ENCODE results near the gene DDX10. TPM values are rescaled to one million over a fixed set of nuclear protein-coding genes. Genes with fewer than 3 reads are reported as not detected.

The DDX10 gene
- total RNA-seq, 1 experiment from 2014 or later, result 72.2 TPM

- H3K4me1 ChIP-seq (ENCODE audit: insufficient read depth, low read length, poor library complexity, severe bottlenecking), result peaks cover 6% of the 10 kb centered on the region
- DNase-seq (ENCODE audit: low spot score), result no peak
- no peak overlapping the region for H3K27ac ChIP-seq (ENCODE audit: low read depth, low read length, poor library complexity, severe bottlenecking)
- ChIA-PET POLR2A (ENCODE audit: low non-redundant PET) (no interaction called here), CTCF (no interaction called here)
- TF ChIP-seq EZH2 (IDR thresholded peaks at IDR 0.05; ENCODE audit: borderline replicate concordance, low read depth, low read length, poor library complexity, severe bottlenecking), result no peak
- TF ChIP-seq CTCF (conservative IDR thresholded peaks at IDR 0.05; ENCODE audit: low read depth, low read length), result no peak
- H3K27me3 ChIP-seq (replicated peaks; ENCODE audit: insufficient read depth, low read depth, low read length, poor library complexity), result no peaks in the 10 kb centered on the region
- H3K9me3 ChIP-seq (ENCODE audit: low read depth, low read length, poor library complexity, severe bottlenecking), result no peaks in the 10 kb centered on the region
- intact Hi-C loops (cut with micrococcal nuclease; ENCODE audit: unreplicated experiment), result no loop called here
- H3K36me3 ChIP-seq (ENCODE audit: insufficient read depth, low read length, poor library complexity, severe bottlenecking), result no peaks in the 10 kb centered on the region
- no peak overlapping the region for H3K4me3 ChIP-seq (ENCODE audit: low read depth, low read length, poor library complexity, severe bottlenecking)
- no TSS peak for BruUV-seq (replicated peaks)
Observed at GRCh38 chr11:108766596-108767173, 101.8 kb downstream of the DDX10 start.

GRCh38 chr11:108768370-108768769 is 103.5 kb downstream of the DDX10 start:
- Histone ChIP-seq H3K36me3 (ENCODE audit: insufficient read depth, low read length, poor library complexity, severe bottlenecking) (no peaks in the 10 kb centered on the region), H3K27me3 (replicated peaks; ENCODE audit: insufficient read depth, low read depth, low read length, poor library complexity) (no peaks in the 10 kb centered on the region), H3K27ac (ENCODE audit: low read depth, low read length, poor library complexity, severe bottlenecking) (no peak overlapping the region), H3K4me1 (ENCODE audit: insufficient read depth, low read length, poor library complexity, severe bottlenecking) (peaks cover 5% of the 10 kb centered on the region), H3K4me3 (ENCODE audit: low read depth, low read length, poor library complexity, severe bottlenecking) (no peak overlapping the region), H3K9me3 (ENCODE audit: low read depth, low read length, poor library complexity, severe bottlenecking) (no peaks in the 10 kb centered on the region)
- POLR2A ChIA-PET (ENCODE audit: low non-redundant PET), result no interaction called here
- intact Hi-C loops (cut with micrococcal nuclease; ENCODE audit: unreplicated experiment), result no loop called here
- TF ChIP-seq CTCF (conservative IDR thresholded peaks at IDR 0.05; ENCODE audit: low read depth, low read length), result no peak
- TF ChIP-seq EZH2 (IDR thresholded peaks at IDR 0.05; ENCODE audit: borderline replicate concordance, low read depth, low read length, poor library complexity, severe bottlenecking), result no peak
- CTCF ChIA-PET, result no interaction called here
- no peak for DNase-seq (ENCODE audit: low spot score)
- BruUV-seq (replicated peaks), result no TSS peak

- no peak overlapping the region for H3K4me3 ChIP-seq (ENCODE audit: low read depth, low read length, poor library complexity, severe bottlenecking)
- H3K4me1 ChIP-seq (ENCODE audit: insufficient read depth, low read length, poor library complexity, severe bottlenecking), result no peaks in the 10 kb centered on the region
- no peaks in the 10 kb centered on the region for H3K36me3 ChIP-seq (ENCODE audit: insufficient read depth, low read length, poor library complexity, severe bottlenecking)
- no peaks in the 10 kb centered on the region for H3K9me3 ChIP-seq (ENCODE audit: low read depth, low read length, poor library complexity, severe bottlenecking)
- TF ChIP-seq CTCF (conservative IDR thresholded peaks at IDR 0.05; ENCODE audit: low read depth, low read length) (no peak), EZH2 (IDR thresholded peaks at IDR 0.05; ENCODE audit: borderline replicate concordance, low read depth, low read length, poor library complexity, severe bottlenecking) (no peak)
- CTCF ChIA-PET, result no interaction called here
- BruUV-seq (replicated peaks), result no TSS peak
- H3K27ac ChIP-seq (ENCODE audit: low read depth, low read length, poor library complexity, severe bottlenecking), result no peak overlapping the region
- intact Hi-C loops (cut with micrococcal nuclease; ENCODE audit: unreplicated experiment), result no loop called here
- POLR2A ChIA-PET (ENCODE audit: low non-redundant PET), result no interaction called here
- DNase-seq (ENCODE audit: low spot score), result no peak
- H3K27me3 ChIP-seq (replicated peaks; ENCODE audit: insufficient read depth, low read depth, low read length, poor library complexity), result no peaks in the 10 kb centered on the region
Observed at GRCh38 chr11:108768964-108769363, 104.1 kb downstream of the DDX10 start.

Measured in A673 (cell line).